ENCODE results near the gene PARN. TPM values are rescaled to one million over a fixed set of nuclear protein-coding genes. Genes with fewer than 3 reads are reported as not detected.

PARN gene
- total RNA-seq, 1 experiment from 2014 or later: 30.7 TPM

DNA sequence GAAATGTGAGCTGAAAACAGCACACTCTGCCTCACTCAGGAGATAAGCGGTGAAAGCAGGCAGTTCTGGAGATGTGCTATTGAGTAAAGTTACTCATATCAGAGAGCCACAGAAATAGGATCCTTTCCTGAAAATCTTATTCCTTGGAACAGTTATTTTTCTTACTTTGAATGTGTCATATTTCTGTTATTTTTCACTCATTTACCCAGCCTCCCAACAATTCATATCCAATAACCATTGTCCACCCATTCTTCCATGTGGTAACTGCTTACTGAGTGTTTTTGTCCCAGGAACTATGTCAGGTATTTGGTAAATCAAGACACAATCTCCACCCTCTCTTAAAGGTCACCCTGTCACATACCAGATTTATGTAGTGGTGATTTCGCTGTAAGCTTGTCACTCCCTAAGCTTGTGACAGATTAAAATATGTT lies 144.9 kb downstream of the PARN start:
- ChIA-PET POLR2A (no interaction called here), CTCF (no interaction called here)
- Mint-ChIP-seq H3K4me1 (ENCODE audit: low read depth, unreplicated experiment) (peaks cover 18% of the 10 kb centered on the region), H3K36me3 (ENCODE audit: insufficient read depth, unreplicated experiment) (peaks cover 11% of the 10 kb centered on the region), H3K27ac (ENCODE audit: unreplicated experiment) (peak overlapping the region; percentile 50), H3K9me3 (ENCODE audit: unreplicated experiment) (no peaks in the 10 kb centered on the region), H3K4me3 (ENCODE audit: unreplicated experiment) (no peak overlapping the region), H3K27me3 (ENCODE audit: insufficient read depth, unreplicated experiment) (no peaks in the 10 kb centered on the region)
- intact Hi-C loops (cut with micrococcal nuclease; ENCODE audit: unreplicated experiment): no loop called here
- H3K36me3 ChIP-seq (ENCODE audit: control insufficient read depth, insufficient read depth, low read length): no peaks in the 10 kb centered on the region
- H3K4me3 ChIP-seq (ENCODE audit: low read depth, low read length): no peak overlapping the region
- no peaks in the 10 kb centered on the region for H3K9me3 ChIP-seq
- no peak for DNase-seq
- BruUV-seq (replicated peaks): no TSS peak
- TF ChIP-seq, protein P1, sequence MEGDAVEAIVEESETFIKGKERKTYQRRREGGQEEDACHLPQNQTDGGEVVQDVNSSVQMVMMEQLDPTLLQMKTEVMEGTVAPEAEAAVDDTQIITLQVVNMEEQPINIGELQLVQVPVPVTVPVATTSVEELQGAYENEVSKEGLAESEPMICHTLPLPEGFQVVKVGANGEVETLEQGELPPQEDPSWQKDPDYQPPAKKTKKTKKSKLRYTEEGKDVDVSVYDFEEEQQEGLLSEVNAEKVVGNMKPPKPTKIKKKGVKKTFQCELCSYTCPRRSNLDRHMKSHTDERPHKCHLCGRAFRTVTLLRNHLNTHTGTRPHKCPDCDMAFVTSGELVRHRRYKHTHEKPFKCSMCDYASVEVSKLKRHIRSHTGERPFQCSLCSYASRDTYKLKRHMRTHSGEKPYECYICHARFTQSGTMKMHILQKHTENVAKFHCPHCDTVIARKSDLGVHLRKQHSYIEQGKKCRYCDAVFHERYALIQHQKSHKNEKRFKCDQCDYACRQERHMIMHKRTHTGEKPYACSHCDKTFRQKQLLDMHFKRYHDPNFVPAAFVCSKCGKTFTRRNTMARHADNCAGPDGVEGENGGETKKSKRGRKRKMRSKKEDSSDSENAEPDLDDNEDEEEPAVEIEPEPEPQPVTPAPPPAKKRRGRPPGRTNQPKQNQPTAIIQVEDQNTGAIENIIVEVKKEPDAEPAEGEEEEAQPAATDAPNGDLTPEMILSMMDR (IDR thresholded peaks at IDR 0.05; ENCODE audit: insufficient read depth in 1 of 2, low read depth in 1 of 2, low read length in 1 of 2, severe bottlenecking in 1 of 2, unreplicated experiment in 1 of 2): no peak
- no peaks in the 10 kb centered on the region for H3K27me3 ChIP-seq (replicated peaks; ENCODE audit: control insufficient read depth, insufficient read depth, low read length)
- H3K4me1 ChIP-seq: peaks cover 40% of the 10 kb centered on the region

DNA sequence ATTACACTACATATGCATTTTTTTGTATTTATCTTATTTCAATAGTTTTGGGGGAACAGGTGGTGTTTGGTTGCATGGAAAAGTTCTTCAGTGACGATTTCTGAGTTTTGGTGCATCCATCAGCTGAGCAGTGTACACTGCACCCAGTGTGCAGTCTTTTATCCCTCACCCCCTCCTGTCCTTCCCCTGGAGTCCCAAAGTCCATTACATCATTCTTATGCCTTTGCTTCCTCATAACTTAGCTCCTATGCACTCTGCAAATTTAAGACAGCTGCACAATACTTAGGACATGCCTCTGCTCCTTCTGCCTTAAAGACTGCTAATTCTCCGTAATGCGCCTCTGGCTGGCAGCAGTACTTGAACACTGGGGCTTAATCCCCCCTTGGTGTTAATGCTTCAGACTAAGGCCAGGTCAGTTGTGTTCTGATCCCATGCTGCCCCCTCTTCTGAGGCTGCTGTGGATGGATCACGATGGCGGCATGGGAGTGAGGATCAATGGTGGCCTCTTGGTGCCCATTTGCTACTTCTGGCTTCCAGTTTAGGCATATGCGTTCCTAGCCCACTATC lies 146.2 kb downstream of the PARN start:
- POLR2A ChIA-PET: no interaction called here
- H3K36me3 Mint-ChIP-seq (ENCODE audit: insufficient read depth, unreplicated experiment): peaks cover 16% of the 10 kb centered on the region
- Histone ChIP-seq H3K36me3 (ENCODE audit: control insufficient read depth, insufficient read depth, low read length) (no peaks in the 10 kb centered on the region), H3K4me1 (peaks cover 35% of the 10 kb centered on the region), H3K9me3 (no peaks in the 10 kb centered on the region), H3K4me3 (ENCODE audit: low read depth, low read length) (no peak overlapping the region), H3K27me3 (replicated peaks; ENCODE audit: control insufficient read depth, insufficient read depth, low read length) (no peaks in the 10 kb centered on the region)
- H3K9me3 Mint-ChIP-seq (ENCODE audit: unreplicated experiment): peaks cover 7% of the 10 kb centered on the region
- BruUV-seq (replicated peaks): no TSS peak
- H3K27ac Mint-ChIP-seq (ENCODE audit: unreplicated experiment): no peak overlapping the region
- DNase-seq: no peak
- H3K4me3 Mint-ChIP-seq (ENCODE audit: unreplicated experiment): no peak overlapping the region
- intact Hi-C loops (cut with micrococcal nuclease; ENCODE audit: unreplicated experiment): no loop called here
- CTCF ChIA-PET: no interaction called here
- peaks cover 12% of the 10 kb centered on the region for H3K4me1 Mint-ChIP-seq (ENCODE audit: low read depth, unreplicated experiment)
- H3K27me3 Mint-ChIP-seq (ENCODE audit: insufficient read depth, unreplicated experiment): no peaks in the 10 kb centered on the region
- TF ChIP-seq, protein P1 (IDR thresholded peaks at IDR 0.05; ENCODE audit: insufficient read depth in 1 of 2, low read depth in 1 of 2, low read length in 1 of 2, severe bottlenecking in 1 of 2, unreplicated experiment in 1 of 2): no peak

- intact Hi-C loops (cut with micrococcal nuclease; ENCODE audit: unreplicated experiment): no loop called here
- peaks cover 6% of the 10 kb centered on the region; the same call in 1 of the 2 replicates for H3K9me3 ChIP-seq
- ChIA-PET CTCF (no interaction called here), POLR2A (no interaction called here)
- H3K27me3 Mint-ChIP-seq (ENCODE audit: insufficient read depth, unreplicated experiment): no peaks in the 10 kb centered on the region
- H3K27ac Mint-ChIP-seq (ENCODE audit: unreplicated experiment): no peak overlapping the region
- H3K9me3 Mint-ChIP-seq (ENCODE audit: unreplicated experiment): peaks cover 7% of the 10 kb centered on the region
- no TSS peak for BruUV-seq (replicated peaks)
- peaks cover 18% of the 10 kb centered on the region for H3K4me1 ChIP-seq
- no peak for DNase-seq
- no peaks in the 10 kb centered on the region for H3K27me3 ChIP-seq (replicated peaks; ENCODE audit: control insufficient read depth, insufficient read depth, low read length)
- H3K4me3 ChIP-seq (ENCODE audit: low read depth, low read length): no peak overlapping the region
- H3K4me1 Mint-ChIP-seq (ENCODE audit: low read depth, unreplicated experiment): peaks cover 15% of the 10 kb centered on the region
- H3K36me3 ChIP-seq (ENCODE audit: control insufficient read depth, insufficient read depth, low read length): no peaks in the 10 kb centered on the region
- TF ChIP-seq, protein P1 (IDR thresholded peaks at IDR 0.05; ENCODE audit: insufficient read depth in 1 of 2, low read depth in 1 of 2, low read length in 1 of 2, severe bottlenecking in 1 of 2, unreplicated experiment in 1 of 2): no peak
- peaks cover 38% of the 10 kb centered on the region for H3K36me3 Mint-ChIP-seq (ENCODE audit: insufficient read depth, unreplicated experiment)
- H3K4me3 Mint-ChIP-seq (ENCODE audit: unreplicated experiment): no peak overlapping the region
Measured at GRCh38 chr16:14476183-14476582, 153.9 kb downstream of the PARN start.

Measured in Caco-2 (cell line).